MCF 10A (cell line): Measurements from ENCODE around the gene CEP170B. TPM values are rescaled to one million over a fixed set of nuclear protein-coding genes. Genes with fewer than 3 reads are reported as not detected.

ENCODE experiments used
- BruUV-seq: library from RNA; stranded (reverse); fragments of 400-500 nt; replicated peaks from 2 replicates; lab custom pipeline; 2021; lab: Mats Ljungman, UMichigan
- CTCF ChIA-PET: fragments of 300-600 bp; sonication (Branson Sonifier 250); formaldehyde crosslinking; extraction: SDS; loops from one replicate; lab custom pipeline; 2021; ENCODE audit warnings: antibody characterized with exemption, inconsistent platforms; lab: Yijun Ruan, JAX
- POLR2A ChIA-PET: fragments of 300-600, 350-650 bp; sonication (Branson Sonifier 250); formaldehyde crosslinking; extraction: SDS; loops from one replicate; lab custom pipeline; 2020; ENCODE audit warnings: antibody characterized with exemption, inconsistent platforms; lab: Yijun Ruan, JAX
- DNase-seq: peaks from one replicate; pipeline ENCODE4 v3.0.0-alpha.2; 2018; ENCODE audit not compliant: unreplicated experiment
- H3K27ac Mint-ChIP-seq: one replicate; pipeline ENCODE4 v1.8.0; 2022; ENCODE audit warnings: mild to moderate bottlenecking, low read depth, mixed read lengths; ENCODE audit not compliant: unreplicated experiment
- H3K27me3 Mint-ChIP-seq: one replicate; pipeline ENCODE4 v1.8.0; 2022; ENCODE audit warnings: mixed read lengths; ENCODE audit not compliant: insufficient read depth, unreplicated experiment
- H3K36me3 Mint-ChIP-seq: one replicate; pipeline ENCODE4 v1.8.0; 2022; ENCODE audit warnings: mild to moderate bottlenecking, moderate library complexity, mixed read lengths; ENCODE audit not compliant: insufficient read depth, unreplicated experiment
- H3K4me1 Mint-ChIP-seq: one replicate; pipeline ENCODE4 v1.8.0; 2022; ENCODE audit warnings: mixed read lengths; ENCODE audit not compliant: insufficient read depth, unreplicated experiment
- H3K4me3 Mint-ChIP-seq: one replicate; pipeline ENCODE4 v1.8.0; 2022; ENCODE audit warnings: mild to moderate bottlenecking, moderate library complexity, mixed read lengths; ENCODE audit not compliant: unreplicated experiment
- H3K9me3 Mint-ChIP-seq: one replicate; pipeline ENCODE4 v1.8.0; 2022; ENCODE audit warnings: mixed read lengths; ENCODE audit not compliant: unreplicated experiment
- intact Hi-C: fragments of 100-400 bp; cut with micrococcal nuclease; formaldehyde crosslinking; loops from 2 replicates; pipeline ENCODE4 v1.14.1; 2022
- total RNA-seq: library from RNA; stranded (reverse); gene quantifications from 2 replicates; pipeline ENCODE4 v1.2.3, GENCODE V29; 2022
- TF ChIP-seq, protein P1 (sequence below): fragments of 200-600 bp; IDR thresholded peaks from one replicate; pipeline ENCODE4 v1.8.0; 2022; ENCODE audit warnings: antibody characterized with exemption, mild to moderate bottlenecking; ENCODE audit not compliant: unreplicated experiment

Gene CEP170B
- total RNA-seq, 1 experiment from 2014 or later = 77.4 TPM

DNA sequence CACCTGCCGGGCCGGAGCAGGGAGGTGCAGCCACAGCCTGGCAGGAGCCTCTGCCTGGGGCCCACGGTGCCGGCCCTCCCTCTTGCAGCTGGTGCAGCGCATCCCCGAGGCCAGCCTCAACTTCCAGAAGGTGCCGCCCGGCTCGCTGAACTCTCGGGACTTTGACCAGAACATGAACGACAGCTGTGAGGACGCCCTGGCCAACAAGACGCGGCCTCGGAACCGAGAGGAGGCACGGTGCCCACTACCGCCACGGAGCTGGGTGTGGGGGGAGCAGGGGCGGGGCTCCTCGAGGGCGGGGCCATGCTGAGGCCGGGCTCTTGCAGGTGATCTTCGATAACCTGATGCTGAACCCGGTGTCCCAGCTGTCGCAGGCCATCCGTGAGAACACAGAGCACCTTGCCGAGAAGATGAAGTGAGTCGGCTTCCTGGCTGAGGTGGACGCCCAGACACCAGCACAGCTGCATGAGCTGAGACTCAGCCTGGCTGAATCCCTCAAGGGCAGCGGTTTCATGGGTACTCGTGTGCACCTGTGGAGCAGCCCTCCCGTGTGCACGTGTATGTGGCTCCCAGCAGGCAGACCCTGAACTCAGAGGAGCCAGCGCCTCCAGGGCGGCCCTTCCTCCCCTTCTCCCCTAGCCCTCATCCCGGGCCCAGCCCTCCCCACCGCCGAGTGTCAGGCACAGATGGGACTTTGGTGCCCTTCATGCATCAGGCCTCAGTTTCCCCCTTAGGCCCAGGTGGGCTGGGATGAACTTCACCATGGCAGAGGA lies 28.6 kb downstream of the CEP170B start:
- no TSS peak for BruUV-seq
- Mint-ChIP-seq H3K4me3 (no peak overlapping the region), H3K9me3 (no peaks in the 10 kb centered on the region), H3K36me3 (peaks cover 23% of the 10 kb centered on the region), H3K27ac (no peak overlapping the region), H3K4me1 (no peaks in the 10 kb centered on the region), H3K27me3 (no peaks in the 10 kb centered on the region)
- intact Hi-C loops = no loop called here
- DNase-seq = no peak
- TF ChIP-seq, protein P1, sequence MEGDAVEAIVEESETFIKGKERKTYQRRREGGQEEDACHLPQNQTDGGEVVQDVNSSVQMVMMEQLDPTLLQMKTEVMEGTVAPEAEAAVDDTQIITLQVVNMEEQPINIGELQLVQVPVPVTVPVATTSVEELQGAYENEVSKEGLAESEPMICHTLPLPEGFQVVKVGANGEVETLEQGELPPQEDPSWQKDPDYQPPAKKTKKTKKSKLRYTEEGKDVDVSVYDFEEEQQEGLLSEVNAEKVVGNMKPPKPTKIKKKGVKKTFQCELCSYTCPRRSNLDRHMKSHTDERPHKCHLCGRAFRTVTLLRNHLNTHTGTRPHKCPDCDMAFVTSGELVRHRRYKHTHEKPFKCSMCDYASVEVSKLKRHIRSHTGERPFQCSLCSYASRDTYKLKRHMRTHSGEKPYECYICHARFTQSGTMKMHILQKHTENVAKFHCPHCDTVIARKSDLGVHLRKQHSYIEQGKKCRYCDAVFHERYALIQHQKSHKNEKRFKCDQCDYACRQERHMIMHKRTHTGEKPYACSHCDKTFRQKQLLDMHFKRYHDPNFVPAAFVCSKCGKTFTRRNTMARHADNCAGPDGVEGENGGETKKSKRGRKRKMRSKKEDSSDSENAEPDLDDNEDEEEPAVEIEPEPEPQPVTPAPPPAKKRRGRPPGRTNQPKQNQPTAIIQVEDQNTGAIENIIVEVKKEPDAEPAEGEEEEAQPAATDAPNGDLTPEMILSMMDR = no peak
- CTCF ChIA-PET = interaction anchor here (1.0 to 1.1 kb wide), 3 partner anchors 123 to 197 kb away, joined by 3 to 4 read pairs (median 3); no protein-coding TSS in a partner anchor
- POLR2A ChIA-PET = interaction anchor here (0.6 to 1.7 kb wide), 3 partner anchors 10 to 171 kb away, joined by 3 to 4 read pairs (median 4); no protein-coding TSS in a partner anchor

DNA sequence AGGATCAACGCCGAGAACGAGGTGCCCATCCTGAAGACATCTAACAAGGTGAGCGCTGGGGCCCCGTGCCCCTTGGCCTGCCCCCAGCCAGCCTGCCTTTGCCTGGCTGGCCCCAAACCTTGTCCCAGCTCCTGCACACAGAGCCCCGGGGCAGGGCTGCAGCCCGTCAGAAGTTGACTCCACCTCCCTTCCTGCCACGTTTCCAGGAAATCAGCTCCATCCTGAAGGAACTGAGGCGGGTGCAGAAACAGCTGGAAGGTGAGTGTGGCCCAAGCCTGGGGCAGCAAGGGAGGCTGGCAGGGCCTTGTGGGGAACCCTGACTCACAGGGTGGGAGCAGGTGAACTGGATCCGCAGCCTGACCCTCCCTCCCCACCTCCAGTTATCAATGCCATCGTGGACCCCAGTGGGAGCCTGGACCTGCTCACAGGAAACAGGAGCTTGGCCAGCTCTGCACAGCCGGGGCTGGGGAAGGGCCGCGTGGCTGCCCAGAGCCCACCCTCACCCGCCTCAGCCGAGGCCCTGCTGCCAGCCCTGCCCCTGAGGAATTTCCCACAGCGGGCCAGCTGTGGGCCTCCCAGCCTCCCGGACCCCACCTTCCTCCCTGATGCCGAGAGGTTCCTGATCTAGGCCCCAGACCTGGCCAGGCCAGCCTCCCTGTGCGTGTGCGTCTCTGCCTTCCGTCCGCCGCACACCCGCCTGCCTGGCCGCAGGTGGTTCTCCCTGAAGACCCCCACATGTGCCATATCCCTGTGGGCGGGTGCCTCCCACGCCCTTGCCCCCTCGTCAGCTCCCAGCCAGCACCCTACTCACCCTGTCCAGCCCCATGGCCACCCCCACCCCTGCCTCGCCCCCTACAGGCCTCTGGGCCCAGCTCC lies 29.5 kb downstream of the CEP170B start:
- Mint-ChIP-seq H3K27me3 (no peaks in the 10 kb centered on the region), H3K4me3 (no peak overlapping the region), H3K27ac (no peak overlapping the region), H3K4me1 (no peaks in the 10 kb centered on the region), H3K9me3 (no peaks in the 10 kb centered on the region), H3K36me3 (peaks cover 17% of the 10 kb centered on the region)
- TF ChIP-seq, protein P1 = no peak
- DNase-seq = no peak
- ChIA-PET POLR2A (interaction anchor here (0.6 kb wide), 1 partner anchor 55 kb away, joined by 3 read pairs; no protein-coding TSS in a partner anchor), CTCF (interaction anchor here (0.6 to 2.4 kb wide), 6 partner anchors 122 to 1024 kb away, joined by 3 to 12 read pairs (median 4); no protein-coding TSS in a partner anchor)
- no TSS peak for BruUV-seq
- intact Hi-C loops = no loop called here

DNA sequence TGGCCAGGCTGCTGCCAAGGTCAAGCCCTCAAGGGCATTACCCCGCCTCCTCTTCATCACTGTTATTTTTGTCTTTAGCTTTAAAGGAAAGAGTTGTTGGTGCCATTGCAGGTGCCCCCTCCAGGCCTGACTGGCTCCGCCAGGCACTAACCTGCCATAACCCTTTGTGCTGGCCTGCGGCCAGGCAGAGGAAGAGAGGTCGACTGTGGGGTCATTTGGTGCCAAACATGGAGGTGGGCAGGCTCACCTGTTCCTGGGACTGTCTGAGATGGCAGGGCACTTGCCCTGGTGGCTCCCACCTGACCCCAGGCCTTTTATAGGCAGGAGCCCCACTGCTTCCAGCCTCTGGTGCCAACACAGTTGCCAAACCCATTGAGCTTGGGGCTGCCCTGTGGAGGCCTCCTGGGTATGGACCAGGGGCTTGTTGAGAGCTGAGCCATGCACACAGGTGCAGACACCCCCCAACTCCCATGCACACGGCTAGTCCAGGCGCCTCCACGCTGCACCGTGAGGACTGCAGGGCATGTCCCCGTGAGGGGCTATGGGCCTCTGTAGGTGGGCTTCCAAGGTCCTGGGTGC lies 30.2 kb downstream of the CEP170B start:
- POLR2A ChIA-PET = interaction anchor here (0.6 kb wide), 2 partner anchors 26 to 56 kb away, joined by 3 read pairs; no protein-coding TSS in a partner anchor
- CTCF ChIA-PET = interaction anchor here (0.8 to 2.4 kb wide), 8 partner anchors 12 to 192 kb away, joined by 3 to 12 read pairs (median 5); no protein-coding TSS in a partner anchor
- Mint-ChIP-seq H3K27ac (no peak overlapping the region), H3K36me3 (peaks cover 15% of the 10 kb centered on the region), H3K4me1 (no peaks in the 10 kb centered on the region), H3K27me3 (no peaks in the 10 kb centered on the region), H3K4me3 (no peak overlapping the region), H3K9me3 (no peaks in the 10 kb centered on the region)
- DNase-seq = no peak
- TF ChIP-seq, protein P1 = no peak
- intact Hi-C loops = no loop called here
- BruUV-seq = no TSS peak
